ENCODE results near the gene HMCN2.

GRCh38 chr9:130399768-130400167 is 134.2 kb downstream of the HMCN2 start:
- TF ChIP-seq CTCF (conservative IDR thresholded peaks at IDR 0.05; ENCODE audit: low read depth, low read length) (no peak), SMC3 (IDR thresholded peaks at IDR 0.05; ENCODE audit: low read depth, low read length) (no peak), NFE2L2 (IDR thresholded peaks at IDR 0.05; ENCODE audit: low read depth, low read length) (no peak), MXI1 (IDR thresholded peaks at IDR 0.05; ENCODE audit: borderline replicate concordance, low read depth, low read length) (no peak), BHLHE40 (IDR thresholded peaks at IDR 0.05; ENCODE audit: low read depth, low read length) (no peak), POLR2A (IDR thresholded peaks at IDR 0.05; ENCODE audit: low read depth, low read length) (no peak), CEBPB (IDR thresholded peaks at IDR 0.05; ENCODE audit: low read depth, low read length) (no peak), CHD1 (IDR thresholded peaks at IDR 0.05; ENCODE audit: low read depth, low read length) (no peak), RFX5 (IDR thresholded peaks at IDR 0.05; ENCODE audit: low read depth, low read length) (no peak), USF2 (IDR thresholded peaks at IDR 0.05; ENCODE audit: low read depth, low read length) (no peak), FOS (IDR thresholded peaks at IDR 0.05; ENCODE audit: low read depth, low read length) (no peak), RCOR1 (IDR thresholded peaks at IDR 0.05; ENCODE audit: insufficient replicate concordance, low read length) (no peak), MAFK (IDR thresholded peaks at IDR 0.05; ENCODE audit: low read depth, low read length) (no peak)
